HepG2 (cell line): Measurements from ENCODE around the gene KDM2B. TPM values are rescaled to one million over a fixed set of nuclear protein-coding genes. Genes with fewer than 3 reads are reported as not detected.

Source experiments
- HOXD1 ChIP-seq: sonication (generic); formaldehyde crosslinking; IDR thresholded peaks from 2 replicates; pipeline ENCODE4 v1.5.0; 2020; ENCODE audit warnings: missing genetic modification reagents
- ISX ChIP-seq: sonication (generic); formaldehyde crosslinking; conservative IDR thresholded peaks from 2 replicates; pipeline ENCODE4 v1.5.0; 2020; ENCODE audit warnings: missing genetic modification reagents
- PHF20 ChIP-seq: sonication (generic); formaldehyde crosslinking; IDR thresholded peaks from 2 replicates; pipeline ENCODE4 v1.5.0; 2020; ENCODE audit warnings: mild to moderate bottlenecking, missing genetic modification reagents
- RORA ChIP-seq: sonication (generic); formaldehyde crosslinking; IDR thresholded peaks from 2 replicates; pipeline ENCODE4 v1.5.0; 2020; ENCODE audit warnings: mild to moderate bottlenecking, missing genetic modification reagents, moderate library complexity
- RXRA ChIP-seq: sonication (generic); formaldehyde crosslinking; IDR thresholded peaks from 2 replicates; pipeline ENCODE4 v1.5.1; 2020; ENCODE audit warnings: missing genetic modification reagents
- SRSF1 ChIP-seq: fragments of 200-400 bp; formaldehyde crosslinking; optimal IDR thresholded peaks from 2 replicates; pipeline ENCODE3; 2017; ENCODE audit warnings: mild to moderate bottlenecking, low read depth, low read length, moderate library complexity
- STAG1 ChIP-seq: sonication (generic); formaldehyde crosslinking; IDR thresholded peaks from 2 replicates; pipeline ENCODE4 v1.4.0; 2020; ENCODE audit warnings: missing genetic modification reagents
- ZNF235 ChIP-seq: sonication (generic); formaldehyde crosslinking; IDR thresholded peaks from 2 replicates; pipeline ENCODE4 v1.8.1; 2023; ENCODE audit warnings: mild to moderate bottlenecking, missing genetic modification reagents, borderline replicate concordance
- ZNF263 ChIP-seq: sonication (generic); formaldehyde crosslinking; IDR thresholded peaks from 2 replicates; pipeline ENCODE4 v1.4.0; 2020; ENCODE audit warnings: missing genetic modification reagents
- ZNF350 ChIP-seq: sonication (generic); formaldehyde crosslinking; IDR thresholded peaks from 2 replicates; pipeline ENCODE4 v1.4.0; 2020; ENCODE audit warnings: mild to moderate bottlenecking, low read depth, missing genetic modification reagents, borderline replicate concordance
- ZNF431 ChIP-seq: sonication (generic); formaldehyde crosslinking; IDR thresholded peaks from 2 replicates; pipeline ENCODE4 v1.9.0; 2022; ENCODE audit warnings: missing genetic modification reagents, low read depth, mild to moderate bottlenecking, borderline replicate concordance
- ZNF501 ChIP-seq: sonication (generic); formaldehyde crosslinking; IDR thresholded peaks from 2 replicates; pipeline ENCODE4 v1.5.1; 2020; ENCODE audit warnings: mild to moderate bottlenecking, moderate library complexity, missing genetic modification reagents
- ZNF572 ChIP-seq: sonication (generic); formaldehyde crosslinking; IDR thresholded peaks from 2 replicates; pipeline ENCODE4 v1.5.1; 2020; ENCODE audit warnings: mild to moderate bottlenecking, missing genetic modification reagents
- ZNF660 ChIP-seq: sonication (generic); formaldehyde crosslinking; IDR thresholded peaks from 2 replicates; pipeline ENCODE4 v1.5.1; 2020; ENCODE audit warnings: mild to moderate bottlenecking, low read depth, missing genetic modification reagents, borderline replicate concordance
- ZNF891 ChIP-seq: sonication (generic); formaldehyde crosslinking; IDR thresholded peaks from 2 replicates; pipeline ENCODE4 v1.5.0; 2020; ENCODE audit warnings: mild to moderate bottlenecking, missing genetic modification reagents
- ZSCAN29 ChIP-seq: sonication (generic); formaldehyde crosslinking; conservative IDR thresholded peaks from 2 replicates; pipeline ENCODE4 v1.4.0; 2020; ENCODE audit warnings: mild to moderate bottlenecking, missing genetic modification reagents
- polyA plus RNA-seq, 8 experiments: library from polyadenylated mRNA; depleted of rRNA in 3 of 8; stranded (reverse) in 7 of 8; unstranded in 1 of 8; fragments of >200 nt; fragmentation: Illumina TruSeq in 4 of 8; extraction: Trizol in 4 of 8; gene quantifications; 2 replicates each; pipeline versions ENCODE4 v1.2.1 to v1.2.3, GENCODE V29; 2011 to 2016; ENCODE audit warnings: low read depth in 4 of 8, missing spikeins in 1 of 8, mixed read lengths in 1 of 8; ENCODE audit not compliant: insufficient read depth in 1 of 8
- total RNA-seq, 5 experiments: library from RNA; depleted of rRNA; stranded (reverse); fragments of >200 nt; fragmentation: Illumina TruSeq; extraction: Trizol; gene quantifications; 2 replicates each; pipeline ENCODE4 v1.2.3, GENCODE V29; 2016; ENCODE audit warnings: low read depth in 1 of 5
- TF ChIP-seq, protein P1 (sequence below), 2 experiments: sonication (generic) in 1 of 2; formaldehyde crosslinking in 1 of 2; IDR thresholded peaks; 2 replicates each; pipeline versions ENCODE4 v1.5.1 to v1.6.1; 2011 to 2020; ENCODE audit warnings: borderline replicate concordance in 1 of 2, low read depth in 1 of 2, low read length in 1 of 2, mild to moderate bottlenecking in 1 of 2, missing genetic modification reagents in 1 of 2, moderate library complexity in 1 of 2
- TF ChIP-seq, protein P2 (sequence below): sonication (generic); formaldehyde crosslinking; conservative IDR thresholded peaks from 2 replicates; pipeline ENCODE4 v1.4.0; 2020; ENCODE audit warnings: mild to moderate bottlenecking, missing genetic modification reagents, moderate library complexity
- TF ChIP-seq, protein P3 (sequence below): sonication (generic); formaldehyde crosslinking; IDR thresholded peaks from 2 replicates; pipeline ENCODE4 v1.5.0; 2020; ENCODE audit warnings: mild to moderate bottlenecking, missing genetic modification reagents, moderate library complexity

The KDM2B gene
- total and polyA plus RNA-seq, 2 of the 13 experiments (the other 11 are each of a cell fraction or from before 2014, with no cell fraction given), result 17.5 to 26.1 TPM

DNA sequence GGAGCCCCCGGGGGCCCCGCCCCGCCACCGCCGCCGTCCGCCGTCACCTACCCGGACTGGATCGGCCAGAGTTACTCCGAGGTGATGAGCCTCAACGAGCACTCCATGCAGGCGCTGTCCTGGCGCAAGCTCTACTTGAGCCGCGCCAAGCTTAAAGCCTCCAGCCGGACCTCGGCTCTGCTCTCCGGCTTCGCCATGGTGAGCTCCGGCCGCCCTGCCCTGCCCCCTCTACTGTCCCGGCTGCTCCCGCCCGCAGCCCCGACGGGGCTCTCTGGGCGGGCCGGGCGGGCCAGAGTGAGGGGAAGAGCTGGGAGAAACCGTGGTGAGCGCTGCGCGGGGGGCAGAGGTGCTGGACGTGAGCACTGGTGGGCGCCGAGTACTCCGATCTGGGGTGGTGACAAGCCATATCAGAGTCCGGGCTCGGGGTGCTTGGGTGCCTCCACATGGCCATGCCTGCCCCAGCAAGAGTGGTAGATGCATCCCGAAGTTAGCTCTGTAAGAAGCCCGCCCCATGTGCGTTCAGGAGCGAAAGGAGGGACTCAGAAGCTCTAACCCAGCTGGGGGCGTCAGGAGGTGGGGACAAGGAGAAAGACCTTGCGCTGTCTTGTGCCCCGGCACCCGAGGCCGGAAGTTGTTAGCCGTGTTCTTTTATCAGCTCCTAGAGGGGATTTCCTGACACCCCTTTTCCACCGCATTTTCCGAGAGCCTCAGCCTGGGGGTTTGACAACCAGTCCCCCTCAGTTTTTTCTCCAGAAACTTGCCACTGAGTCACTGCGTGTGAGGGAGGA is 46.2 kb upstream of the KDM2B start (continued):
- TF ChIP-seq ZNF660, result no peak
- TF ChIP-seq ZNF350 (CRISPR knock-in tag), result no peak
- TF ChIP-seq ZNF572 (CRISPR knock-in tag), result peak; percentile 38; the same call in 1 of the 2 replicates
- TF ChIP-seq ZNF431 (CRISPR knock-in tag), result peak; percentile 8; the same call in 1 of the 2 replicates
- peak; percentile 51; the same call in 1 of the 2 replicates for TF ChIP-seq ZNF501 (CRISPR knock-in tag)
- TF ChIP-seq RXRA (CRISPR knock-in tag), result 0 out of 2 replicates have a peak, but pooled peaks have one; percentile 19
- TF ChIP-seq ZNF235 (CRISPR knock-in tag), result no peak
- TF ChIP-seq, protein P1, sequence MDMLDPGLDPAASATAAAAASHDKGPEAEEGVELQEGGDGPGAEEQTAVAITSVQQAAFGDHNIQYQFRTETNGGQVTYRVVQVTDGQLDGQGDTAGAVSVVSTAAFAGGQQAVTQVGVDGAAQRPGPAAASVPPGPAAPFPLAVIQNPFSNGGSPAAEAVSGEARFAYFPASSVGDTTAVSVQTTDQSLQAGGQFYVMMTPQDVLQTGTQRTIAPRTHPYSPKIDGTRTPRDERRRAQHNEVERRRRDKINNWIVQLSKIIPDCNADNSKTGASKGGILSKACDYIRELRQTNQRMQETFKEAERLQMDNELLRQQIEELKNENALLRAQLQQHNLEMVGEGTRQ (IDR thresholded peaks at IDR 0.05; ENCODE audit: low read depth, low read length), result no peak
- TF ChIP-seq, protein P1 (CRISPR knock-in tag; IDR thresholded peaks at IDR 0.05; ENCODE audit: borderline replicate concordance), result 0 out of 2 replicates have a peak, but pooled peaks have one; percentile 30
- 0 out of 2 replicates have a peak, but pooled peaks have one; percentile 23 for TF ChIP-seq ZNF263
- no peak for TF ChIP-seq ZSCAN29 (CRISPR knock-in tag)
- TF ChIP-seq, protein P2, sequence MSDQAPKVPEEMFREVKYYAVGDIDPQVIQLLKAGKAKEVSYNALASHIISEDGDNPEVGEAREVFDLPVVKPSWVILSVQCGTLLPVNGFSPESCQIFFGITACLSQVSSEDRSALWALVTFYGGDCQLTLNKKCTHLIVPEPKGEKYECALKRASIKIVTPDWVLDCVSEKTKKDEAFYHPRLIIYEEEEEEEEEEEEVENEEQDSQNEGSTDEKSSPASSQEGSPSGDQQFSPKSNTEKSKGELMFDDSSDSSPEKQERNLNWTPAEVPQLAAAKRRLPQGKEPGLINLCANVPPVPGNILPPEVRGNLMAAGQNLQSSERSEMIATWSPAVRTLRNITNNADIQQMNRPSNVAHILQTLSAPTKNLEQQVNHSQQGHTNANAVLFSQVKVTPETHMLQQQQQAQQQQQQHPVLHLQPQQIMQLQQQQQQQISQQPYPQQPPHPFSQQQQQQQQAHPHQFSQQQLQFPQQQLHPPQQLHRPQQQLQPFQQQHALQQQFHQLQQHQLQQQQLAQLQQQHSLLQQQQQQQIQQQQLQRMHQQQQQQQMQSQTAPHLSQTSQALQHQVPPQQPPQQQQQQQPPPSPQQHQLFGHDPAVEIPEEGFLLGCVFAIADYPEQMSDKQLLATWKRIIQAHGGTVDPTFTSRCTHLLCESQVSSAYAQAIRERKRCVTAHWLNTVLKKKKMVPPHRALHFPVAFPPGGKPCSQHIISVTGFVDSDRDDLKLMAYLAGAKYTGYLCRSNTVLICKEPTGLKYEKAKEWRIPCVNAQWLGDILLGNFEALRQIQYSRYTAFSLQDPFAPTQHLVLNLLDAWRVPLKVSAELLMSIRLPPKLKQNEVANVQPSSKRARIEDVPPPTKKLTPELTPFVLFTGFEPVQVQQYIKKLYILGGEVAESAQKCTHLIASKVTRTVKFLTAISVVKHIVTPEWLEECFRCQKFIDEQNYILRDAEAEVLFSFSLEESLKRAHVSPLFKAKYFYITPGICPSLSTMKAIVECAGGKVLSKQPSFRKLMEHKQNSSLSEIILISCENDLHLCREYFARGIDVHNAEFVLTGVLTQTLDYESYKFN, result peak; percentile 23; the same call in 1 of the 2 replicates
- no peak for TF ChIP-seq SRSF1
- TF ChIP-seq STAG1 (CRISPR knock-in tag), result peak; percentile 24; the same call in 1 of the 2 replicates
- peak; percentile 33 for TF ChIP-seq PHF20 (CRISPR knock-in tag)
- 0 out of 2 replicates have a peak, but pooled peaks have one; percentile 43 for TF ChIP-seq HOXD1
- TF ChIP-seq, protein P3, sequence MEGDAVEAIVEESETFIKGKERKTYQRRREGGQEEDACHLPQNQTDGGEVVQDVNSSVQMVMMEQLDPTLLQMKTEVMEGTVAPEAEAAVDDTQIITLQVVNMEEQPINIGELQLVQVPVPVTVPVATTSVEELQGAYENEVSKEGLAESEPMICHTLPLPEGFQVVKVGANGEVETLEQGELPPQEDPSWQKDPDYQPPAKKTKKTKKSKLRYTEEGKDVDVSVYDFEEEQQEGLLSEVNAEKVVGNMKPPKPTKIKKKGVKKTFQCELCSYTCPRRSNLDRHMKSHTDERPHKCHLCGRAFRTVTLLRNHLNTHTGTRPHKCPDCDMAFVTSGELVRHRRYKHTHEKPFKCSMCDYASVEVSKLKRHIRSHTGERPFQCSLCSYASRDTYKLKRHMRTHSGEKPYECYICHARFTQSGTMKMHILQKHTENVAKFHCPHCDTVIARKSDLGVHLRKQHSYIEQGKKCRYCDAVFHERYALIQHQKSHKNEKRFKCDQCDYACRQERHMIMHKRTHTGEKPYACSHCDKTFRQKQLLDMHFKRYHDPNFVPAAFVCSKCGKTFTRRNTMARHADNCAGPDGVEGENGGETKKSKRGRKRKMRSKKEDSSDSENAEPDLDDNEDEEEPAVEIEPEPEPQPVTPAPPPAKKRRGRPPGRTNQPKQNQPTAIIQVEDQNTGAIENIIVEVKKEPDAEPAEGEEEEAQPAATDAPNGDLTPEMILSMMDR (CRISPR knock-in tag), result peak; percentile 48
- TF ChIP-seq ISX, result no peak
- no peak for TF ChIP-seq RORA (CRISPR knock-in tag)
- no peak for TF ChIP-seq ZNF891 (CRISPR knock-in tag)
